Tibial artery (tissue), 4 donors: ENCODE results near the gene IER2.

ENCODE experiments used
- DNase-seq, 2 donors: peaks; one replicate each; pipeline ENCODE4 v3.0.0-alpha.2; 2019
- H3K27ac ChIP-seq, 2 donors: fragments of 200-600 bp; sonication (generic) in 1 of 2; 1 replicate in 1 of 2; 2 replicates in 1 of 2; pipeline ENCODE4 v1.5.1; 2018 to 2019; ENCODE audit warnings: mild to moderate bottlenecking in 1 of 2
- H3K27me3 ChIP-seq, 2 donors: fragments of 200-600 bp; sonication (generic) in 1 of 2; one replicate each; pipeline versions ENCODE4 v1.5.1 to v1.6.0; 2016 to 2019
- H3K36me3 ChIP-seq, 3 donors: fragments of 200-600 bp; sonication (generic) in 2 of 3; one replicate each; pipeline ENCODE4 v1.5.1; 2016 to 2019; ENCODE audit warnings: mild to moderate bottlenecking in 2 of 3
- H3K4me1 ChIP-seq, 4 donors: fragments of 200-600 bp; sonication (generic) in 2 of 4; 1 replicate in 3 of 4; 2 replicates in 1 of 4; pipeline ENCODE4 v1.5.1; 2016 to 2019
- H3K4me3 ChIP-seq, 2 donors: fragments of 200-600 bp; sonication (generic) in 1 of 2; 1 replicate in 1 of 2; 2 replicates in 1 of 2; pipeline ENCODE4 v1.5.1; 2018 to 2019; ENCODE audit warnings: mild to moderate bottlenecking in 2 of 2
- H3K9me3 ChIP-seq, 3 donors: fragments of 200-600 bp; sonication (generic) in 1 of 3; one replicate each; pipeline ENCODE4 v1.5.1; 2016 to 2019
- CTCF ChIP-seq, 2 experiments: fragments of 200-600 bp in 1 of 2; fragments of 450-650 bp in 1 of 2; IDR thresholded peaks; one replicate each; pipeline ENCODE4 v1.5.1; 2017 to 2019; ENCODE audit warnings: antibody characterized with exemption in 2 of 2, mild to moderate bottlenecking in 1 of 2, moderate library complexity in 1 of 2
- intact Hi-C: fragments of 100-400 bp; cut with DNase I; formaldehyde crosslinking; loops from one replicate; pipeline ENCODE4 v1.15.0; 2023; ENCODE audit warnings: low total_unique reads

Gene IER2

GRCh38 chr19:13160557-13160956, 10.3 kb downstream of the IER2 start:
- no peaks in the 10 kb centered on the region for H3K36me3 ChIP-seq
- H3K27ac ChIP-seq, result no peak overlapping the region
- H3K9me3 ChIP-seq, result no peaks in the 10 kb centered on the region
- H3K4me3 ChIP-seq, result no peak overlapping the region
- intact Hi-C loops, result no loop called here
- peaks cover 10 to 41% (median 38%) of the 10 kb centered on the region in 4 donors for H3K4me1 ChIP-seq
- no peaks in the 10 kb centered on the region for H3K27me3 ChIP-seq
- TF ChIP-seq CTCF (IDR thresholded peaks at IDR 0.05), result no peak
- DNase-seq, result no peak

GRCh38 chr19:13162724-13163608, 12.8 kb downstream of the IER2 start:
- Histone ChIP-seq H3K27ac (peak overlapping the region; percentile 85 to 86), H3K27me3 (no peaks in the 10 kb centered on the region), H3K9me3 (no peaks in the 10 kb centered on the region), H3K36me3 (no peaks in the 10 kb centered on the region), H3K4me1 (peaks cover 10 to 50% (median 45%) of the 10 kb centered on the region in 4 donors), H3K4me3 (peak overlapping the region; percentile 43 to 53)
- peak; percentile 97 to 99 for DNase-seq
- TF ChIP-seq CTCF (IDR thresholded peaks at IDR 0.05), result no peak
- intact Hi-C loops, result loop anchor here (1.0 kb wide), 1 partner anchor 11 kb away; no protein-coding TSS in a partner anchor

- intact Hi-C loops, result loop anchor here (1.0 kb wide), 1 partner anchor 11 kb away; no protein-coding TSS in a partner anchor
- Histone ChIP-seq H3K27me3 (no peaks in the 10 kb centered on the region), H3K27ac (peak overlapping the region; percentile 85 to 86), H3K4me3 (peak overlapping the region; percentile 43 to 53), H3K36me3 (no peaks in the 10 kb centered on the region), H3K4me1 (peaks cover 10 to 58% (median 50%) of the 10 kb centered on the region in 4 donors), H3K9me3 (no peaks in the 10 kb centered on the region)
- DNase-seq, result peak; percentile 68 to 92
- no peak for TF ChIP-seq CTCF (IDR thresholded peaks at IDR 0.05)
Observed at GRCh38 chr19:13163609-13164342, 13.6 kb downstream of the IER2 start.

- Histone ChIP-seq H3K27ac (peak overlapping the region; percentile 85 to 86), H3K36me3 (no peaks in the 10 kb centered on the region), H3K4me1 (peaks cover 10 to 61% (median 51%) of the 10 kb centered on the region in 4 donors), H3K4me3 (peak overlapping the region; percentile 43 to 53), H3K27me3 (no peaks in the 10 kb centered on the region), H3K9me3 (no peaks in the 10 kb centered on the region)
- no peak for TF ChIP-seq CTCF (IDR thresholded peaks at IDR 0.05)
- intact Hi-C loops, result no loop called here
- peak in 1 of 2 donors; percentile 72 for DNase-seq
Observed at GRCh38 chr19:13164343-13165161, 14.3 kb downstream of the IER2 start.
